DND-41 (cell line): ENCODE measurements around the gene GYPA.
"Not testable (repeated sequence)": the region's sequence is repeated elsewhere in the genome, so short reads cannot be mapped to it uniquely, and the experiment has no call there.

Experiments used
- CTCF ChIP-seq: IDR thresholded peaks from 2 replicates; pipeline ENCODE4 v1.5.1; 2012; ENCODE audit warnings: borderline replicate concordance, low read length, moderate library complexity, mild to moderate bottlenecking; ENCODE audit not compliant: poor library complexity, severe bottlenecking; ENCODE audit errors: extremely low read depth
- EZH2 ChIP-seq: IDR thresholded peaks from 3 replicates; pipeline ENCODE4 v1.6.1; 2012; ENCODE audit warnings: borderline replicate concordance, low read depth, mild to moderate bottlenecking, moderate library complexity, low read length, inconsistent platforms; ENCODE audit not compliant: severe bottlenecking

- not testable (repeated sequence) for TF ChIP-seq CTCF, EZH2
Measured at GRCh38 chr4:144130167-144130566, 10.4 kb downstream of the GYPA start.
